OCI-LY3 (cell line): ENCODE results near the gene L3HYPDH.

Experiments used
- CTCF ChIP-seq: fragments of 200-600, 300-600 bp; sonication (generic); IDR thresholded peaks from 2 replicates; pipeline ENCODE4 v1.5.1; 2014; ENCODE audit warnings: antibody characterized with exemption, low read length, low read depth
- EZH2phosphoT487 ChIP-seq: fragments of 200-600 bp; shearing (Covaris generic); IDR thresholded peaks from 2 replicates; pipeline ENCODE4 v1.6.1; 2018; ENCODE audit warnings: antibody characterized with exemption, mixed run types, low read depth

- TF ChIP-seq CTCF (no peak), EZH2phosphoT487 (no peak)
These were observed 24.9 kb upstream of the L3HYPDH start for GRCh38 chr14:59509101-59509500.
